ENCODE measurements around the gene ATXN2.

DNA sequence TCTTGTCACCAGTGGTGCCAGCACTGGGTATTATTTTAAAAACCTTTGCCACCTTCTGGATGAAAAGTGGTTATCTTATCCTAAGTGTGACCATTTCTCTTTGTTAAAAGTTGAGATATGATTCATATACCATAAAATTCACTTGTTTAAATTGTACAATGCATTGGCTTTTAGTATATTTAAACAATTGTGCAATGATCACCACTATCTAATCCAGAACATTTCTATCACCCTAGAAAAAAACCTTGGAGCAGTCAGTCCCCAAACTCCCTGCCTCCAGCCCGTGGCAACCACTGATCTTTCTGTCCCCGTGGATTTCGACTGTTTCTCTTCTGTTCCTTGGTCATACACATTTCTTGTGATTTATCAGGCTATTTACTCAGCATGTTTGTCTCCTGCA lies 165.1 kb downstream of the ATXN2 start:
- no peak for TF ChIP-seq POLR2AphosphoS5 (IDR thresholded peaks at IDR 0.05)
- TF ChIP-seq, protein P1, sequence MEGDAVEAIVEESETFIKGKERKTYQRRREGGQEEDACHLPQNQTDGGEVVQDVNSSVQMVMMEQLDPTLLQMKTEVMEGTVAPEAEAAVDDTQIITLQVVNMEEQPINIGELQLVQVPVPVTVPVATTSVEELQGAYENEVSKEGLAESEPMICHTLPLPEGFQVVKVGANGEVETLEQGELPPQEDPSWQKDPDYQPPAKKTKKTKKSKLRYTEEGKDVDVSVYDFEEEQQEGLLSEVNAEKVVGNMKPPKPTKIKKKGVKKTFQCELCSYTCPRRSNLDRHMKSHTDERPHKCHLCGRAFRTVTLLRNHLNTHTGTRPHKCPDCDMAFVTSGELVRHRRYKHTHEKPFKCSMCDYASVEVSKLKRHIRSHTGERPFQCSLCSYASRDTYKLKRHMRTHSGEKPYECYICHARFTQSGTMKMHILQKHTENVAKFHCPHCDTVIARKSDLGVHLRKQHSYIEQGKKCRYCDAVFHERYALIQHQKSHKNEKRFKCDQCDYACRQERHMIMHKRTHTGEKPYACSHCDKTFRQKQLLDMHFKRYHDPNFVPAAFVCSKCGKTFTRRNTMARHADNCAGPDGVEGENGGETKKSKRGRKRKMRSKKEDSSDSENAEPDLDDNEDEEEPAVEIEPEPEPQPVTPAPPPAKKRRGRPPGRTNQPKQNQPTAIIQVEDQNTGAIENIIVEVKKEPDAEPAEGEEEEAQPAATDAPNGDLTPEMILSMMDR (IDR thresholded peaks at IDR 0.05 in 8 of 11, conservative IDR thresholded peaks at IDR 0.05 in 3 of 11), result no peak
